ENCODE data around the gene CD300C. TPM values are rescaled to one million over a fixed set of nuclear protein-coding genes. Genes with fewer than 3 reads are reported as not detected.

Gene CD300C
- total and polyA plus RNA-seq, 10 of the 15 experiments (the other 5 are each of a cell fraction or from before 2014, with no cell fraction given) = 0.12 to 0.38 (median 0.23) TPM; not detected in 3

DNA sequence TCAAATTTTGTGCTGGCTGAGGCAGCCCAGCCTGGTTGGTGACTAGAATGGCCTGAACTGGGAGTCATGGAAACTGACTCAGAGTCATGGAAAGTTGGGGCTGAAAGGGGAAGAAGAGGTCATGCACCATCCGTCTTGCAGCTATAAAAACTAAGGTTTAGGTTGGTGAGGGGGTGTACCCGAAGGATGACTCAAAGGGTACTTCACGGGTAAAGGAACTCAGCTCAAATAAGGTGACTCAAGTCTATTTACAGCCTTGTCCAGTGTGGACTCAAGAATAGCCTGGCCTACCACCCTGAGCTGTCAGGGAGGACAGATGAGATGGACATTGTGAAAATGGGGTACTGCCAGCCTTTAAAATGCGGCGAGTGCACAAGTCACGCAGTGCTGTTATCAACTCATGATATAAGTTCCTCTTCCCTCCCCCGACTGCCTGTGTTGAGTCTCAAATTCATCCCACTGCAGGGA, 33.3 kb downstream of the CD300C start (continued):
- no peak for TF ChIP-seq ETV6 (conservative IDR thresholded peaks at IDR 0.05 in 1 of 2, IDR thresholded peaks at IDR 0.05 in 1 of 2; ENCODE audit: borderline replicate concordance in 1 of 2, low read depth in 1 of 2)
- TF ChIP-seq, protein P1, sequence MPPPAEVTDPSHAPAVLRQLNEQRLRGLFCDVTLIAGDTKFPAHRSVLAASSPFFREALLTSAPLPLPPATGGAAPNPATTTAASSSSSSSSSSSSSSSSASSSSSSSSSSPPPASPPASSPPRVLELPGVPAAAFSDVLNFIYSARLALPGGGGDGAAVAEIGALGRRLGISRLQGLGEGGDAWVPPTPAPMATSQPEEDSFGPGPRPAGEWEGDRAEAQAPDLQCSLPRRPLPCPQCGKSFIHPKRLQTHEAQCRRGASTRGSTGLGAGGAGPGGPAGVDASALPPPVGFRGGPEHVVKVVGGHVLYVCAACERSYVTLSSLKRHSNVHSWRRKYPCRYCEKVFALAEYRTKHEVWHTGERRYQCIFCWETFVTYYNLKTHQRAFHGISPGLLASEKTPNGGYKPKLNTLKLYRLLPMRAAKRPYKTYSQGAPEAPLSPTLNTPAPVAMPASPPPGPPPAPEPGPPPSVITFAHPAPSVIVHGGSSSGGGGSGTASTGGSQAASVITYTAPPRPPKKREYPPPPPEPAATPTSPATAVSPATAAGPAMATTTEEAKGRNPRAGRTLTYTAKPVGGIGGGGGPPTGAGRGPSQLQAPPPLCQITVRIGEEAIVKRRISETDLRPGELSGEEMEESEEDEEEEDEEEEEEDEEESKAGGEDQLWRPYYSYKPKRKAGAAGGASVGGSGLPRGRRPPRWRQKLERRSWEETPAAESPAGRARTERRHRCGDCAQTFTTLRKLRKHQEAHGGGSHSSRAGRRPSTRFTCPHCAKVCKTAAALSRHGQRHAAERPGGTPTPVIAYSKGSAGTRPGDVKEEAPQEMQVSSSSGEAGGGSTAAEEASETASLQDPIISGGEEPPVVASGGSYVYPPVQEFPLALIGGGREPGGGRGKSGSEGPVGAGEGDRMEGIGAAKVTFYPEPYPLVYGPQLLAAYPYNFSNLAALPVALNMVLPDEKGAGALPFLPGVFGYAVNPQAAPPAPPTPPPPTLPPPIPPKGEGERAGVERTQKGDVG (CRISPR knock-in tag; IDR thresholded peaks at IDR 0.05) = no peak
- TF ChIP-seq SPI1 (IDR thresholded peaks at IDR 0.05; ENCODE audit: borderline replicate concordance, insufficient read depth, low read depth, low read length) = no peak
- TF ChIP-seq SUZ12 (IDR thresholded peaks at IDR 0.05; ENCODE audit: unreplicated experiment) = no peak
- TF ChIP-seq MEF2A (IDR thresholded peaks at IDR 0.05; ENCODE audit: insufficient read depth, low read depth, low read length) = peak; percentile 54; the same call in 1 of the 2 replicates
- TF ChIP-seq, protein P2, sequence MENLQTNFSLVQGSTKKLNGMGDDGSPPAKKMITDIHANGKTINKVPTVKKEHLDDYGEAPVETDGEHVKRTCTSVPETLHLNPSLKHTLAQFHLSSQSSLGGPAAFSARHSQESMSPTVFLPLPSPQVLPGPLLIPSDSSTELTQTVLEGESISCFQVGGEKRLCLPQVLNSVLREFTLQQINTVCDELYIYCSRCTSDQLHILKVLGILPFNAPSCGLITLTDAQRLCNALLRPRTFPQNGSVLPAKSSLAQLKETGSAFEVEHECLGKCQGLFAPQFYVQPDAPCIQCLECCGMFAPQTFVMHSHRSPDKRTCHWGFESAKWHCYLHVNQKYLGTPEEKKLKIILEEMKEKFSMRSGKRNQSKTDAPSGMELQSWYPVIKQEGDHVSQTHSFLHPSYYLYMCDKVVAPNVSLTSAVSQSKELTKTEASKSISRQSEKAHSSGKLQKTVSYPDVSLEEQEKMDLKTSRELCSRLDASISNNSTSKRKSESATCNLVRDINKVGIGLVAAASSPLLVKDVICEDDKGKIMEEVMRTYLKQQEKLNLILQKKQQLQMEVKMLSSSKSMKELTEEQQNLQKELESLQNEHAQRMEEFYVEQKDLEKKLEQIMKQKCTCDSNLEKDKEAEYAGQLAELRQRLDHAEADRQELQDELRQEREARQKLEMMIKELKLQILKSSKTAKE (IDR thresholded peaks at IDR 0.05; ENCODE audit: low read depth, poor library complexity, severe bottlenecking) = peak; percentile 58
- no peak for TF ChIP-seq MXI1 (IDR thresholded peaks at IDR 0.05; ENCODE audit: low read depth, low read length)
- no peak for TF ChIP-seq JUND (IDR thresholded peaks at IDR 0.05; ENCODE audit: low read depth, low read length)
- peak; percentile 64 for TF ChIP-seq CREB1 (IDR thresholded peaks at IDR 0.05; ENCODE audit: low read depth)
- TF ChIP-seq CHD4 (IDR thresholded peaks at IDR 0.05) = no peak
- TF ChIP-seq CHD1 (IDR thresholded peaks at IDR 0.05; ENCODE audit: low read depth, low read length) = no peak
- TF ChIP-seq RAD21 (IDR thresholded peaks at IDR 0.05; ENCODE audit: insufficient read depth, low read depth, low read length) = no peak
- TF ChIP-seq ZSCAN29 (IDR thresholded peaks at IDR 0.05) = no peak
- TF ChIP-seq CBFB (IDR thresholded peaks at IDR 0.05; ENCODE audit: low read depth) = no peak
- peak; percentile 63; the same call in 1 of the 2 replicates for TF ChIP-seq MTA2 (IDR thresholded peaks at IDR 0.05; ENCODE audit: low read depth)
- 0 out of 4 replicates have a peak, but pooled peaks of 1 of the 2 experiments have one; percentile 44 for TF ChIP-seq EP300 (IDR thresholded peaks at IDR 0.05; ENCODE audit: borderline replicate concordance in 1 of 2, control insufficient read depth in 1 of 2, low read depth in 2 of 2, low read length in 2 of 2)
- TF ChIP-seq, protein P3, sequence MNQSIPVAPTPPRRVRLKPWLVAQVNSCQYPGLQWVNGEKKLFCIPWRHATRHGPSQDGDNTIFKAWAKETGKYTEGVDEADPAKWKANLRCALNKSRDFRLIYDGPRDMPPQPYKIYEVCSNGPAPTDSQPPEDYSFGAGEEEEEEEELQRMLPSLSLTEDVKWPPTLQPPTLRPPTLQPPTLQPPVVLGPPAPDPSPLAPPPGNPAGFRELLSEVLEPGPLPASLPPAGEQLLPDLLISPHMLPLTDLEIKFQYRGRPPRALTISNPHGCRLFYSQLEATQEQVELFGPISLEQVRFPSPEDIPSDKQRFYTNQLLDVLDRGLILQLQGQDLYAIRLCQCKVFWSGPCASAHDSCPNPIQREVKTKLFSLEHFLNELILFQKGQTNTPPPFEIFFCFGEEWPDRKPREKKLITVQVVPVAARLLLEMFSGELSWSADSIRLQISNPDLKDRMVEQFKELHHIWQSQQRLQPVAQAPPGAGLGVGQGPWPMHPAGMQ (IDR thresholded peaks at IDR 0.05; ENCODE audit: borderline replicate concordance) = no peak
- no peak for TF ChIP-seq TCF3 (IDR thresholded peaks at IDR 0.05; ENCODE audit: borderline replicate concordance, insufficient read depth, low read depth, low read length)
- TF ChIP-seq YY1 (IDR thresholded peaks at IDR 0.05; ENCODE audit: low read depth, low read length) = no peak
- TF ChIP-seq, protein P4, sequence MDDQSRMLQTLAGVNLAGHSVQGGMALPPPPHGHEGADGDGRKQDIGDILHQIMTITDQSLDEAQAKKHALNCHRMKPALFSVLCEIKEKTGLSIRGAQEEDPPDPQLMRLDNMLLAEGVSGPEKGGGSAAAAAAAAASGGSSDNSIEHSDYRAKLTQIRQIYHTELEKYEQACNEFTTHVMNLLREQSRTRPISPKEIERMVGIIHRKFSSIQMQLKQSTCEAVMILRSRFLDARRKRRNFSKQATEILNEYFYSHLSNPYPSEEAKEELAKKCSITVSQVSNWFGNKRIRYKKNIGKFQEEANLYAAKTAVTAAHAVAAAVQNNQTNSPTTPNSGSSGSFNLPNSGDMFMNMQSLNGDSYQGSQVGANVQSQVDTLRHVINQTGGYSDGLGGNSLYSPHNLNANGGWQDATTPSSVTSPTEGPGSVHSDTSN (IDR thresholded peaks at IDR 0.05; ENCODE audit: insufficient replicate concordance, low read depth, low read length) = no peak
- no peak for TF ChIP-seq ZNF24 (IDR thresholded peaks at IDR 0.05)

All from GM12878 (cell line).